Esophagus muscularis mucosa (tissue), 3 donors: ENCODE results near the gene SRGAP3.

ENCODE experiments used
- POLR2A ChIP-seq: fragments of 450-650 bp; IDR thresholded peaks from one replicate; pipeline ENCODE4 v1.6.1; 2017; ENCODE audit warnings: antibody characterized with exemption, moderate library complexity, mild to moderate bottlenecking, low read depth
- TF ChIP-seq, protein P1 (sequence below), 3 experiments: fragments of 200-600 bp in 2 of 3; fragments of 450-650 bp in 1 of 3; sonication (generic) in 2 of 3; IDR thresholded peaks; one replicate each; pipeline ENCODE4 v1.5.1; 2017 to 2019; ENCODE audit warnings: antibody characterized with exemption in 3 of 3, mild to moderate bottlenecking in 2 of 3, moderate library complexity in 1 of 3

DNA sequence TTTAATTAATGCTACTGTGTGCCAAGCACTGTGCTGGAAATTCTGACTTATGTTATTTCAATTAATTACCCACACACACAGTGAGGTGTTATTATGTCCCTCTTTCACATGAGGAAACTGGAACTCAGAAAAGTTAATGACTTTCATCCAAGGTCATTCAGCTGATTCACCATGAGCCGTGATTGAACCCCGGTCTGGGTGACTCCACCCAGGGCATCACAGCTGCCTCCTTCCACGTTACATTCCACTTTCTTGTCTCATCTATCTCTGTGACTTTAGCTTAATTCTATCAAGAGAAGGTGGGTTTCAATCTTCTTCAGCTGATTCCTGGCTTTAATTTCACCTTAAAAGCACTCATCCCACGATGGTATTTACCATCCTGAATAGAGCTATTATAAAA is 16.3 kb downstream of the SRGAP3 start:
- TF ChIP-seq POLR2A = no peak
- TF ChIP-seq, protein P1, sequence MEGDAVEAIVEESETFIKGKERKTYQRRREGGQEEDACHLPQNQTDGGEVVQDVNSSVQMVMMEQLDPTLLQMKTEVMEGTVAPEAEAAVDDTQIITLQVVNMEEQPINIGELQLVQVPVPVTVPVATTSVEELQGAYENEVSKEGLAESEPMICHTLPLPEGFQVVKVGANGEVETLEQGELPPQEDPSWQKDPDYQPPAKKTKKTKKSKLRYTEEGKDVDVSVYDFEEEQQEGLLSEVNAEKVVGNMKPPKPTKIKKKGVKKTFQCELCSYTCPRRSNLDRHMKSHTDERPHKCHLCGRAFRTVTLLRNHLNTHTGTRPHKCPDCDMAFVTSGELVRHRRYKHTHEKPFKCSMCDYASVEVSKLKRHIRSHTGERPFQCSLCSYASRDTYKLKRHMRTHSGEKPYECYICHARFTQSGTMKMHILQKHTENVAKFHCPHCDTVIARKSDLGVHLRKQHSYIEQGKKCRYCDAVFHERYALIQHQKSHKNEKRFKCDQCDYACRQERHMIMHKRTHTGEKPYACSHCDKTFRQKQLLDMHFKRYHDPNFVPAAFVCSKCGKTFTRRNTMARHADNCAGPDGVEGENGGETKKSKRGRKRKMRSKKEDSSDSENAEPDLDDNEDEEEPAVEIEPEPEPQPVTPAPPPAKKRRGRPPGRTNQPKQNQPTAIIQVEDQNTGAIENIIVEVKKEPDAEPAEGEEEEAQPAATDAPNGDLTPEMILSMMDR (IDR thresholded peaks at IDR 0.05) = no peak
